Measurements from ENCODE around the gene GPR137B.

GPR137B gene

DNA sequence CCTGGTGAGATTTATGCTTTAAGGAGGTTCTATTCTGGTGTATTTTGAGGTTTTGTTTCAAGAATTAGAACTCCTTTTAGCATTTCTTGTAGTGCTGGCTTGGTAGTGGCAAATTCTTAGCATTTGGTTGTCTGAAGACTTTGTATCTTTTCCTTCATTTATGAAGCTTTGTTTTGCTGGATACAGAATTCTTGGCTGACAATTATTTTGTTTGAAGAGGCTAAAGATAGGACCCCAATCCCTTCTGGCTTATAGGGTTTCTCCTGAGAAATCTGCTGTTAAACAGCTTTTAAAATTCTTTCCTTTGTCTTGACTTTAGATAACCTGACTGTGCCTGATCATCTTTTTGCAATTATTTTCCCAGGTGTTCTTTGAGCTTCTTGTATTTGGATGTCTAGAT is 58.6 kb downstream of the GPR137B start:
- DNase-seq (ENCODE audit: low spot score): no peak

- DNase-seq (ENCODE audit: low spot score): no peak
Observed at GRCh38 chr1:236201786-236202185, 59.4 kb downstream of the GPR137B start.

GRCh38 chr1:236204039-236204438 is 61.7 kb downstream of the GPR137B start:
- no peak for DNase-seq (ENCODE audit: low spot score)

DNA sequence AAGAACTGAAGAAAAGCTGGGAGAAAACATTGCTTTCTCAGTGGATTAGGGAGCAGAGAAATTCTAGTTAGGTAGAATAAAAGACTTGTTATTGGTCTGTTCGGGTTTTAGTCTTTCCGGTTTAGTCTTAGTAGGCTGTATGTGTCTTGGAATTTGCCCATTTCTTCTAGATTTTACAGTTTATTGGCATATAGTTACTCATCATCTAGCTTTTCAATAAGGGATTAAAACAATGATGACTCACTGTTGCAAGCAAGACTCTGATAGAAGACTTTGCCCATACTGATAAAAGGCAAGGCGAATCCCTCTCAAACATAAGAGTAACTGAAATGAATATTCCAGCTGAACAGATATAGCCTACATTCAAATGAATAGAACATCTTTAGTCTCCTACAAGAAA is 62.3 kb downstream of the GPR137B start:
- DNase-seq (ENCODE audit: low spot score): no peak

GRCh38 chr1:236206548-236206947 is 64.2 kb downstream of the GPR137B start:
- no peak for DNase-seq (ENCODE audit: low spot score)

DNA sequence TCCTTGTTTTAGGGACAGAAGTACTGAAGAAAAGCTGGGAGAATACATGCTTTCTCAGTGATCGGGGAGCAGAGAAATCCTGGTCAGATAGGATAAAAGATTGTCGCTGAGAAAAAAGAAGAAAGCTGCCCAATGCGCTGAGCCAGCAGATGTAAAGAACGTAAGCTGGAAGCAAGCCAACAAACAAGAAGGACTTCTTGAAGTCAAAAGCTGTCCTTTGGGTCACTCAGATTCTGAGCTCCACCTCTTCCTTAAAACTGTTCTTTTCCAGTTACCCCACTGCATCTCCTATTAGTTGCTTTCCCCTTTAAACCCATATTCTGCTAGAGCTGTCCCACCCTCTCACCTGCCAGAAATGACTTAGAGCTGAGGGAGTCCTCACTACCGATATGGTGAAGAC is 64.8 kb downstream of the GPR137B start:
- no peak for DNase-seq (ENCODE audit: low spot score)

DNA sequence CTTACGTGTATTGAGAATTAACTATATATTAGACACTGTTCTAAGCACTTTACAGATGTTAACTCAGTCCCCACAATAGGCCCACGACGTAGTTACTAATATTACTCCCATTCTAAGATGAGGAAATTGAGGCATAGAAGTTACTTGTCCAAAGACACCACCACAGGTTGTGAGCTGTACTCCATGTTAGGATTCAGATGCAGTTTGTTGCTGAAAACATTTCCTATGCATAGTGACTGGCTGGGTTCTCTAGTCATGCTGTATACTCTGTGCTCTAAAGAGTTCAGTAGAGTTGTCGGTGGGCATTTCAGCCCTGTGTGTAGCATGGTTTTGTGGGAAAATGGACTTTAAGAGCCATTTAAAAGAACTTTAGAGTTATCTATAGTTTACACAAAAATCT is 65.2 kb downstream of the GPR137B start:
- no peak for DNase-seq (ENCODE audit: low spot score)

- DNase-seq (ENCODE audit: low spot score): no peak
Observed at GRCh38 chr1:236209185-236209584, 66.8 kb downstream of the GPR137B start.

- DNase-seq (ENCODE audit: low spot score): no peak
Observed at GRCh38 chr1:236209713-236210112, 67.4 kb downstream of the GPR137B start.

DNA sequence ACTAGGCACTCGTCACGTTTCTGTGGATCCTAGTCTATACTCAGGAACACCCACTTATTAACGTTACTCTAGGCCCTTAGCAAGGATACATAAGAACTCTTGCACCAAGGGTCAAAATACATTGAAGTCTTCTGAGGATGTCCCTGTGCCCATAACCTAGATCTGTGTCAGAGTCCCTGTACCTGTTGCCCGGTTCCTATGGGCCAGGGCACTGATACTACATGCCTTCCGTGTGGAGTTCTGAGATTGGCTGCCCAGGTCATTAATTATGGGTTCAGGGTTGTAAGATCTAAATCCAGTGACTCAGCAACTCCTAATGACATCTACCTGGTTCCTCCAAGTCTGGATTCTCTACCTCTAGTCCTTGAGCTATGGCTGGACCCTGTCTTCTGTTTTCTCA is 69.5 kb downstream of the GPR137B start:
- no peak for DNase-seq (ENCODE audit: low spot score)

DNA sequence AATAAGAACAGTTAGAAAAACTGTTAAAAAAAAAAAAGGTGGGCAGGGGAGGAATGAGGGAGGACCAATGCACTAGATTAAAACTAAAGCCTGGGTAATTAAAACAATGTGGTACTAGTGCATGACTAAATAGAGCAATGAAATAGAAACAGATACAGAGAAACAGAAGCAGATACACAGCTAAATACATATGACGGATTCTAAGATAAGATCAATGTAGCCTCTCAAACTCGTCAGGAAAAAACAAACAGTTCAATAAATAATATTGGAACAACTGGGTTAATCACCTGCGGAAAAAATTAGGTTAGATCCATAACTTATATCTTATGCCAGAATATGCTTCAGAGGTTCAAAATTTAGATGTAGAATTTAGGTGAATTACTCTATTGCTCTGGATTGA is 71.2 kb downstream of the GPR137B start:
- DNase-seq (ENCODE audit: low spot score): no peak

DNA sequence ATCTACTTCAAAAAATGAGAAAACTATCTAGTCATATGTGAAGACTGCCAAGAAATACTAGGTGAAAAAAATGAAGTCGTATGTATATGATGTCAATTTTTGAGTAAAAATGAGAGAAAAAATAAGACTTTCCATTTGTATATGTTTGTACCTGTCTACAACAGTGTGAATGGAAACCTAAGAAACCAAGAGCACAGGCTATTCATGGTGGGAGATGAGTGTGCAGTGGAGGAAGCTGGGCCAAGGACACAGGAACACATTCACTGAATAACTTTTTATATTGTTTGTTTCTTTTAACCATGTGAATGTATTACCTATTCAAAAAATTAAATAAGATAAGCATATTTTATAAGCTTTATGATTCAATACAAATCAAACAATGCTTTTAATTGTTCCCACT is 72.4 kb downstream of the GPR137B start:
- no peak for DNase-seq (ENCODE audit: low spot score)

- DNase-seq (ENCODE audit: low spot score): no peak
Observed at GRCh38 chr1:236220473-236220872, 78.1 kb downstream of the GPR137B start.

DNA sequence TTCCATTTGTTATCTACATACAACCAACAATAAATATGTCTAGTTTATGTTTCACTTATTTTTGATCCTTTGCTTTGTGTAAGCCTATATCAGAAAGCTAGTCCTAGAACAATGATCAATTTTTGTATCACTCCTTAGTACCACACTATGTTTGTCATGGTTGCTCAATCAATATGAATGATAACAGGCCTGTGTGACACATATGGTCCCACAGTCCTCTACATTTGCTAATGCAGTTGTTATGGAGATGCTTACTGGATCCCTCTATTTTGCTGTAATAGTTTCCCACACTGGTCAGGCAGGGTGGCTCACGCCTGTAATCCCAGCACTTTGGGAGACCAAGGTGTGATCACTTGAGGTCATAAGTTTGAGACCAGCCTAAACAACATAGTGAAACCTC is 80.3 kb downstream of the GPR137B start:
- no peak for DNase-seq (ENCODE audit: low spot score)

DNA sequence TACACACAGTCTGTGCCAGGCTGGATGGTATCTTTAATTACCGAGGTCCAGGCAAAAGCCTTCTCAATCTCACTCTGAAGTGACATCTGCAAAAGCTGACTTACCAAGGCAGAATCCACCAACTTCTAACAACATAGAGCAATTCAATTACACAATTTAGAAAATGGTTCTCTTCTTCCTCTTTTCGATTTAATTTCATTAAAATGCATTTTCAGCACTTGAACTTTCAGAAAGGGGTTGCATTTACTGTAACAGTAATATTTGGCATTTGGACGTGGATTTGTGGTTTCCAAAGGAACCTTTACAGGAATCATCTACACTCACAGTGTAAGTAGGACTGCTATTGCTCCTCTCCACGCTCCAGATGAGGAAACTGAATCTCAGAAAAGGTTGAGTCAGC is 86.1 kb downstream of the GPR137B start:
- DNase-seq (ENCODE audit: low spot score): no peak

- no peak for DNase-seq (ENCODE audit: low spot score)
Observed at GRCh38 chr1:236235116-236235515, 92.8 kb downstream of the GPR137B start.

GRCh38 chr1:236239092-236239585 is 96.8 kb downstream of the GPR137B start:
- DNase-seq (ENCODE audit: low spot score): no peak

DNA sequence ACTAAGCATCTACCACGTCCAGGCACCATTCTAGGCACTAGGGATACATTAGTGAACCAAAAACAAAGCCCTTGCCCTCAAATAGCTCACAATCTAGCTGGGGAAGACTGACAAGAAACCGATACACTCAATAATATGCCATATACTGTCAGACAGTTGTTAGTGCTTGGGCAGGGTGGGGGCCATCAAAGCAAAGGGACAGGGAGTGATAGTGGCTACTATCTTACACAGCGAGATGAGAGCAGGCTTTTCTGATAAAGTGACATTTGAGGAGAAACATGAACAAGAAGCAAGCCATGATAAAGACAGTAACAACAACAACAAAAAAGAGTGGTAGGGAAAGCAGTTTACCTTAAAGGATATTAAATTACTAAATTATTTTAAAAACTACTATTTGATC is 98.3 kb downstream of the GPR137B start:
- no peak for DNase-seq (ENCODE audit: low spot score)

GRCh38 chr1:236242568-236242967 is 100.2 kb downstream of the GPR137B start:
- DNase-seq (ENCODE audit: low spot score): no peak

DNA sequence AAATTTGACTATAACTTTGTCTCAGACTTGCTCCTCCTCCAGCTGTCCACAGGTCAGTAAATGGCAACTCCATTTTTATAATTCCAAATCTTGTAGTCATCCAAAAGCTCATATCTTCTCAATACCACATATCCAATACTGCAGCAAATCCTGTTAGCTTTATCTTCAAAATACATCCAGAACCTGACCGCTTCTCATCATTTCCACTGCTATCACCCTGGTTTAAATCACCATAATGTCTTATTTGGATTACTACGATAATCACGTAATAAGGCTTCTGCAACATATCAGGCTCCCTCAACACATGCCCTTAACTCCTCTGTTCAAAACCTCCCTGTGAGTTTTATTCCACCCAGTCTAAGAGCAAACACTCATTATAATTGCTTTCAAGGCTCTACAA is 104.9 kb downstream of the GPR137B start:
- no peak for DNase-seq (ENCODE audit: low spot score)

DNA sequence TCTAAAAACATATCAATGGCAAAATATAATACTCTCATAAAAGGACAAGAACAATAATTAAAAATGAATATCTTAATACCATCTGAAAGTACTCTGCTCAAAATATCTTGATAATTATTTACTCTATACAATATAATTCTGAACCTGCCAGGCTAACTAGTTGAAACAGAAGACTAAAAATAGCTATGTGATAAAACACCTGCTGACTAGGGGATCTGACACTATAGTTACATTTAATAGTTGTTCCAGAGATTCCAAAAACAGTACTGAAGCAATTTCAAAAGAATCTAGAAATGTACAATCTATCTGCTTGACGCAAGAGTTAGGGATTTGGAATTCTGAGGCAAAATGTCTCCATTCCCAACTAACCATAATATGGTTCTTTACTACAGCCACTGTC is 109.2 kb downstream of the GPR137B start:
- no peak for DNase-seq (ENCODE audit: low spot score)

- DNase-seq (ENCODE audit: low spot score): no peak
Observed at GRCh38 chr1:236253119-236253518, 110.8 kb downstream of the GPR137B start.

DNA sequence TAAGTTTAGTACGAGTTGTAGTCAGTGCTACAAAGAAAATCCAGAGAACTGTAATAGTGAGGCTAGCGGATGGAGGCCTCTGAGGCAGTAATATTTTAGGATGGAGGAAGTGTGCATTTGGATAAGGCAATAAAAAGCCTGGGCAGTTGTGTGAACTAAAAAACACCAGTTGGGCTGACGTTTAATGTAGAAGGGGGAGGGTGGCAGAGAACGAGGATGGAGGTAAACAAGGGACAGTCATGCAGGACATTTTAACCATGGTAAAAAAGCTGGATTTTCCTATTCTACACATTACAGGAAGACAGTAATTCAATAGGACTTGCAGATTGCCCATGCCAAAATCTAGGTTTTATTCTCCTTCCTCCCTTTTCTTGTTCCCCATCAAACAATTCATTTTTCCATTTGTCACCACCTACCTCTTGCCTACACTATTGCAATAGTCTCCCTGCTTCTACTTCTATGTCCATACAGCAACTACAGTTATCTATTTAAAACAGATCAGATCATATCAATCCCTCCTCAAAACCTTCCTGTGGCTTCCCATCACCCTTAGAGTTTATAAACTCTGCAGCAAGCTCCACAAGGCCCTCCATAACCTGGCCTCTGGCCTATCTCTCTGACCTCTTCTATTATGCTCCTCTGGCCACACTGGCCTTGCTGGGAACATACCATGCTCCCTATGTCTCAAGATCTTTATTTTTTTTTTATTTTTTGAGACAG is 111.7 kb downstream of the GPR137B start:
- no peak for DNase-seq (ENCODE audit: low spot score)

DNA sequence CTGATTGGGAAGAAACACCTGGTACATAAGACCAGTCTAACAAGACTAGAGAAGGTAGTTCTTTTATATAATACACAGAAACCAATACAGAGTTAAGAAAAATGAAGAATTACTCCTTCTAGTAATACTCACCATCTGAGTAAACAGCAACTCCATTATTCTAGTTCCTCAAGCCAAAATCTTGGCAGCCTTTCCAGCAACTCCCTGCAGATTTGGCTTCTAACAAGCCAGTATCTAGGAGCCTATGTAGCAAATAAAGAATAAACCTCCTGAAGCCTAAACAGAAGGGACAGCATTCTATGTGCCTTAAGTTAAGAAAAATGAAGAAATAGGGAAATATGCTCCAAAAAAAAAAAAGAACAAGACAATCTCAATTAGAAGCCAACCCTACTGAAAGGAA is 114.9 kb downstream of the GPR137B start:
- no peak for DNase-seq (ENCODE audit: low spot score)
